ENCODE data around the gene CFAP161. TPM values are rescaled to one million over a fixed set of nuclear protein-coding genes. Genes with fewer than 3 reads are reported as not detected.

The CFAP161 gene
- total and polyA plus RNA-seq, 2 experiments from 2014 or later, result 0.13 TPM; not detected in 1

- Histone ChIP-seq H4K20me1 (replicated peaks; ENCODE audit: insufficient read depth) (no peaks in the 10 kb centered on the region), H3F3A (replicated peaks; ENCODE audit: low read depth) (no peaks in the 10 kb centered on the region), H3K4me3 (no peak overlapping the region), H3K36me3 (ENCODE audit: insufficient read depth) (no peaks in the 10 kb centered on the region), H2AFZ (no peak overlapping the region), H3K27ac (ENCODE audit: low read depth) (no peak overlapping the region), H3K4me1 (ENCODE audit: insufficient read depth) (no peaks in the 10 kb centered on the region), H3K4me2 (no peak overlapping the region), H3K27me3 (ENCODE audit: insufficient read depth) (no peaks in the 10 kb centered on the region), H3K9me2 (ENCODE audit: insufficient read depth) (no peaks in the 10 kb centered on the region), H3K79me2 (replicated peaks; ENCODE audit: insufficient read depth) (no peaks in the 10 kb centered on the region)
- no peak for ATAC-seq
- H3K4me3 Mint-ChIP-seq, result no peak overlapping the region
- no peaks in the 10 kb centered on the region; the same call in 2 of the 3 replicates for H3K9me3 Mint-ChIP-seq
- no peak for DNase-seq (ENCODE audit: low spot score)
- no peaks in the 10 kb centered on the region for H3K4me1 Mint-ChIP-seq
- H3K36me3 Mint-ChIP-seq (ENCODE audit: low read depth), result no peaks in the 10 kb centered on the region
- H3K27me3 Mint-ChIP-seq (ENCODE audit: insufficient read depth, low read depth, poor library complexity), result peaks cover 2% of the 10 kb centered on the region
- no peak overlapping the region for H3K27ac Mint-ChIP-seq
- TF ChIP-seq POLR2AphosphoS5 (IDR thresholded peaks at IDR 0.05; ENCODE audit: low read depth), result no peak
- TF ChIP-seq ETS1 (IDR thresholded peaks at IDR 0.05), result no peak
- TF ChIP-seq, protein P1, sequence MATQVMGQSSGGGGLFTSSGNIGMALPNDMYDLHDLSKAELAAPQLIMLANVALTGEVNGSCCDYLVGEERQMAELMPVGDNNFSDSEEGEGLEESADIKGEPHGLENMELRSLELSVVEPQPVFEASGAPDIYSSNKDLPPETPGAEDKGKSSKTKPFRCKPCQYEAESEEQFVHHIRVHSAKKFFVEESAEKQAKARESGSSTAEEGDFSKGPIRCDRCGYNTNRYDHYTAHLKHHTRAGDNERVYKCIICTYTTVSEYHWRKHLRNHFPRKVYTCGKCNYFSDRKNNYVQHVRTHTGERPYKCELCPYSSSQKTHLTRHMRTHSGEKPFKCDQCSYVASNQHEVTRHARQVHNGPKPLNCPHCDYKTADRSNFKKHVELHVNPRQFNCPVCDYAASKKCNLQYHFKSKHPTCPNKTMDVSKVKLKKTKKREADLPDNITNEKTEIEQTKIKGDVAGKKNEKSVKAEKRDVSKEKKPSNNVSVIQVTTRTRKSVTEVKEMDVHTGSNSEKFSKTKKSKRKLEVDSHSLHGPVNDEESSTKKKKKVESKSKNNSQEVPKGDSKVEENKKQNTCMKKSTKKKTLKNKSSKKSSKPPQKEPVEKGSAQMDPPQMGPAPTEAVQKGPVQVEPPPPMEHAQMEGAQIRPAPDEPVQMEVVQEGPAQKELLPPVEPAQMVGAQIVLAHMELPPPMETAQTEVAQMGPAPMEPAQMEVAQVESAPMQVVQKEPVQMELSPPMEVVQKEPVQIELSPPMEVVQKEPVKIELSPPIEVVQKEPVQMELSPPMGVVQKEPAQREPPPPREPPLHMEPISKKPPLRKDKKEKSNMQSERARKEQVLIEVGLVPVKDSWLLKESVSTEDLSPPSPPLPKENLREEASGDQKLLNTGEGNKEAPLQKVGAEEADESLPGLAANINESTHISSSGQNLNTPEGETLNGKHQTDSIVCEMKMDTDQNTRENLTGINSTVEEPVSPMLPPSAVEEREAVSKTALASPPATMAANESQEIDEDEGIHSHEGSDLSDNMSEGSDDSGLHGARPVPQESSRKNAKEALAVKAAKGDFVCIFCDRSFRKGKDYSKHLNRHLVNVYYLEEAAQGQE (IDR thresholded peaks at IDR 0.05; ENCODE audit: unreplicated experiment), result no peak
- no peak for TF ChIP-seq NANOG (IDR thresholded peaks at IDR 0.05; ENCODE audit: borderline replicate concordance)
- TF ChIP-seq JUNB (IDR thresholded peaks at IDR 0.05; ENCODE audit: unreplicated experiment), result no peak
- no peak for TF ChIP-seq STAT1 (IDR thresholded peaks at IDR 0.05; ENCODE audit: unreplicated experiment)
- no peak for TF ChIP-seq ZNF114 (CRISPR knock-in tag; IDR thresholded peaks at IDR 0.05)
- TF ChIP-seq EZH2 (IDR thresholded peaks at IDR 0.05; ENCODE audit: low read depth, unreplicated experiment), result no peak
- no peak for TF ChIP-seq CTCF (conservative IDR thresholded peaks at IDR 0.05; ENCODE audit: low read depth in 2 of 2)
- TF ChIP-seq, protein P2, sequence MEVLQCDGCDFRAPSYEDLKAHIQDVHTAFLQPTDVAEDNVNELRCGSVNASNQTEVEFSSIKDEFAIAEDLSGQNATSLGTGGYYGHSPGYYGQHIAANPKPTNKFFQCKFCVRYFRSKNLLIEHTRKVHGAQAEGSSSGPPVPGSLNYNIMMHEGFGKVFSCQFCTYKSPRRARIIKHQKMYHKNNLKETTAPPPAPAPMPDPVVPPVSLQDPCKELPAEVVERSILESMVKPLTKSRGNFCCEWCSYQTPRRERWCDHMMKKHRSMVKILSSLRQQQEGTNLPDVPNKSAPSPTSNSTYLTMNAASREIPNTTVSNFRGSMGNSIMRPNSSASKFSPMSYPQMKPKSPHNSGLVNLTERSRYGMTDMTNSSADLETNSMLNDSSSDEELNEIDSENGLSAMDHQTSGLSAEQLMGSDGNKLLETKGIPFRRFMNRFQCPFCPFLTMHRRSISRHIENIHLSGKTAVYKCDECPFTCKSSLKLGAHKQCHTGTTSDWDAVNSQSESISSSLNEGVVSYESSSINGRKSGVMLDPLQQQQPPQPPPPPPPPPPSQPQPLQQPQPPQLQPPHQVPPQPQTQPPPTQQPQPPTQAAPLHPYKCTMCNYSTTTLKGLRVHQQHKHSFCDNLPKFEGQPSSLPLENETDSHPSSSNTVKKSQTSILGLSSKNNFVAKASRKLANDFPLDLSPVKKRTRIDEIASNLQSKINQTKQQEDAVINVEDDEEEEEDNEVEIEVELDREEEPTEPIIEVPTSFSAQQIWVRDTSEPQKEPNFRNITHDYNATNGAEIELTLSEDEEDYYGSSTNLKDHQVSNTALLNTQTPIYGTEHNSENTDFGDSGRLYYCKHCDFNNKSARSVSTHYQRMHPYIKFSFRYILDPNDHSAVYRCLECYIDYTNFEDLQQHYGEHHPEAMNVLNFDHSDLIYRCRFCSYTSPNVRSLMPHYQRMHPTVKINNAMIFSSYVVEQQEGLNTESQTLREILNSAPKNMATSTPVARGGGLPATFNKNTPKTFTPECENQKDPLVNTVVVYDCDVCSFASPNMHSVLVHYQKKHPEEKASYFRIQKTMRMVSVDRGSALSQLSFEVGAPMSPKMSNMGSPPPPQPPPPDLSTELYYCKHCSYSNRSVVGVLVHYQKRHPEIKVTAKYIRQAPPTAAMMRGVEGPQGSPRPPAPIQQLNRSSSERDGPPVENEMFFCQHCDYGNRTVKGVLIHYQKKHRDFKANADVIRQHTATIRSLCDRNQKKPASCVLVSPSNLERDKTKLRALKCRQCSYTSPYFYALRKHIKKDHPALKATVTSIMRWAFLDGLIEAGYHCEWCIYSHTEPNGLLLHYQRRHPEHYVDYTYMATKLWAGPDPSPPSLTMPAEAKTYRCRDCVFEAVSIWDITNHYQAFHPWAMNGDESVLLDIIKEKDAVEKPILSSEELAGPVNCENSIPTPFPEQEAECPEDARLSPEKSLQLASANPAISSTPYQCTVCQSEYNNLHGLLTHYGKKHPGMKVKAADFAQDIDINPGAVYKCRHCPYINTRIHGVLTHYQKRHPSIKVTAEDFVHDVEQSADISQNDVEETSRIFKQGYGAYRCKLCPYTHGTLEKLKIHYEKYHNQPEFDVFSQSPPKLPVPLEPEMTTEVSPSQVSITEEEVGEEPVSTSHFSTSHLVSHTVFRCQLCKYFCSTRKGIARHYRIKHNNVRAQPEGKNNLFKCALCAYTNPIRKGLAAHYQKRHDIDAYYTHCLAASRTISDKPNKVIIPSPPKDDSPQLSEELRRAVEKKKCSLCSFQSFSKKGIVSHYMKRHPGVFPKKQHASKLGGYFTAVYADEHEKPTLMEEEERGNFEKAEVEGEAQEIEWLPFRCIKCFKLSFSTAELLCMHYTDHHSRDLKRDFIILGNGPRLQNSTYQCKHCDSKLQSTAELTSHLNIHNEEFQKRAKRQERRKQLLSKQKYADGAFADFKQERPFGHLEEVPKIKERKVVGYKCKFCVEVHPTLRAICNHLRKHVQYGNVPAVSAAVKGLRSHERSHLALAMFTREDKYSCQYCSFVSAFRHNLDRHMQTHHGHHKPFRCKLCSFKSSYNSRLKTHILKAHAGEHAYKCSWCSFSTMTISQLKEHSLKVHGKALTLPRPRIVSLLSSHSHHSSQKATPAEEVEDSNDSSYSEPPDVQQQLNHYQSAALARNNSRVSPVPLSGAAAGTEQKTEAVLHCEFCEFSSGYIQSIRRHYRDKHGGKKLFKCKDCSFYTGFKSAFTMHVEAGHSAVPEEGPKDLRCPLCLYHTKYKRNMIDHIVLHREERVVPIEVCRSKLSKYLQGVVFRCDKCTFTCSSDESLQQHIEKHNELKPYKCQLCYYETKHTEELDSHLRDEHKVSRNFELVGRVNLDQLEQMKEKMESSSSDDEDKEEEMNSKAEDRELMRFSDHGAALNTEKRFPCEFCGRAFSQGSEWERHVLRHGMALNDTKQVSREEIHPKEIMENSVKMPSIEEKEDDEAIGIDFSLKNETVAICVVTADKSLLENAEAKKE (CRISPR knock-in tag; IDR thresholded peaks at IDR 0.05), result no peak
- no peak for TF ChIP-seq EZH2phosphoT487 (IDR thresholded peaks at IDR 0.05; ENCODE audit: unreplicated experiment)
- no peak for TF ChIP-seq ZNF331 (CRISPR knock-in tag; IDR thresholded peaks at IDR 0.05; ENCODE audit: low read depth)
- no peak for TF ChIP-seq CREB1 (CRISPR knock-in tag; IDR thresholded peaks at IDR 0.05; ENCODE audit: low read depth)
Observed at GRCh38 chr15:81088470-81089013, 45.5 kb upstream of the CFAP161 start.

All from GM23338 (cell line).